RWPE2 (cell line): ENCODE results near the gene DMAP1.

Experiments used
- ATAC-seq: fragments of 200-7000 bp; cut with Tn5 transposase; 3 replicates; pipeline ENCODE4 v1.9.1; 2021; ENCODE audit warnings: low read depth
- DNase-seq: peaks from one replicate; pipeline ENCODE4 v3.0.0-alpha.2; 2020; ENCODE audit warnings: low spot score
- H3K27ac ChIP-seq: fragments of 450-650 bp; 2 replicates; pipeline ENCODE4 v1.5.1; 2017; ENCODE audit warnings: mild to moderate bottlenecking; ENCODE audit not compliant: poor library complexity, severe bottlenecking
- H3K27me3 ChIP-seq: fragments of 250-450 bp; sonication (Bioruptor Pico); 2 replicates; pipeline ENCODE4 v1.5.1; 2021; ENCODE audit warnings: mild to moderate bottlenecking, moderate library complexity; ENCODE audit not compliant: insufficient read depth, poor library complexity, severe bottlenecking
- H3K36me3 ChIP-seq: fragments of 250-450 bp; sonication (Bioruptor Pico); 2 replicates; pipeline ENCODE4 v1.5.1; 2020; ENCODE audit warnings: low read depth, mild to moderate bottlenecking, moderate library complexity
- H3K4me1 ChIP-seq: fragments of 250-450 bp; sonication (Bioruptor Pico); 2 replicates; pipeline ENCODE4 v1.5.1; 2021; ENCODE audit warnings: mild to moderate bottlenecking, moderate library complexity; ENCODE audit not compliant: insufficient read depth, poor library complexity, severe bottlenecking
- H3K4me3 ChIP-seq: fragments of 250-450 bp; sonication (Bioruptor Pico); 2 replicates; pipeline ENCODE4 v1.5.1; 2021; ENCODE audit warnings: mild to moderate bottlenecking, moderate library complexity; ENCODE audit not compliant: severe bottlenecking
- H3K9me3 ChIP-seq: fragments of 250-450 bp; sonication (Bioruptor Pico); 2 replicates; pipeline ENCODE4 v1.5.1; 2021; ENCODE audit warnings: mild to moderate bottlenecking, moderate library complexity; ENCODE audit not compliant: severe bottlenecking
- TF ChIP-seq, protein P1 (sequence below): fragments of 450-650 bp; IDR thresholded peaks from one replicate; pipeline ENCODE4 v1.5.1; 2017; ENCODE audit warnings: mild to moderate bottlenecking, moderate library complexity; ENCODE audit not compliant: poor library complexity, severe bottlenecking

DMAP1 gene

DNA sequence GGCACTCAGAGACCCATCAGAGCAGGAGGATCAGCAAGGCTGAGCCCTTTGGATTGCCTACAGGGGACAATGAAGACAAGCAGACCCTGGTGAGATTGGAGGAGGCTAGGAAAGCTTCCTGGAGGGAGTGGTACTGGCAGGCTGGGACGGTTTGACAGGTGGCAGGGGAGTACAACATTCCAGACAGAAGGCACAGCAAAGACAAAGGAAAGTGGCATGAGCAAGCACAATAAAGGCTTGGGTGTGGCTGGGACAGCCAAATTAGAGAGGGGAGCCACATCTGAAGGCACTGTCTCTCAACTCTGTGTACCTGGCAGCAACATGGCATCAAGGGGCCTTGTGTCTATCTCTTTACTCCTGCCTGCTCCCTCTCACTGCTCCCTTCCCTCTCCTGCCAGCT lies 38.2 kb downstream of the DMAP1 start:
- DNase-seq (no peak), ATAC-seq (no peak)
- H3K4me3 ChIP-seq: no peak overlapping the region
- H3K9me3 ChIP-seq: no peaks in the 10 kb centered on the region
- TF ChIP-seq, protein P1, sequence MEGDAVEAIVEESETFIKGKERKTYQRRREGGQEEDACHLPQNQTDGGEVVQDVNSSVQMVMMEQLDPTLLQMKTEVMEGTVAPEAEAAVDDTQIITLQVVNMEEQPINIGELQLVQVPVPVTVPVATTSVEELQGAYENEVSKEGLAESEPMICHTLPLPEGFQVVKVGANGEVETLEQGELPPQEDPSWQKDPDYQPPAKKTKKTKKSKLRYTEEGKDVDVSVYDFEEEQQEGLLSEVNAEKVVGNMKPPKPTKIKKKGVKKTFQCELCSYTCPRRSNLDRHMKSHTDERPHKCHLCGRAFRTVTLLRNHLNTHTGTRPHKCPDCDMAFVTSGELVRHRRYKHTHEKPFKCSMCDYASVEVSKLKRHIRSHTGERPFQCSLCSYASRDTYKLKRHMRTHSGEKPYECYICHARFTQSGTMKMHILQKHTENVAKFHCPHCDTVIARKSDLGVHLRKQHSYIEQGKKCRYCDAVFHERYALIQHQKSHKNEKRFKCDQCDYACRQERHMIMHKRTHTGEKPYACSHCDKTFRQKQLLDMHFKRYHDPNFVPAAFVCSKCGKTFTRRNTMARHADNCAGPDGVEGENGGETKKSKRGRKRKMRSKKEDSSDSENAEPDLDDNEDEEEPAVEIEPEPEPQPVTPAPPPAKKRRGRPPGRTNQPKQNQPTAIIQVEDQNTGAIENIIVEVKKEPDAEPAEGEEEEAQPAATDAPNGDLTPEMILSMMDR: no peak
- no peaks in the 10 kb centered on the region for H3K4me1 ChIP-seq
- H3K27me3 ChIP-seq: no peaks in the 10 kb centered on the region
- no peak overlapping the region for H3K27ac ChIP-seq
- no peaks in the 10 kb centered on the region for H3K36me3 ChIP-seq

DNA sequence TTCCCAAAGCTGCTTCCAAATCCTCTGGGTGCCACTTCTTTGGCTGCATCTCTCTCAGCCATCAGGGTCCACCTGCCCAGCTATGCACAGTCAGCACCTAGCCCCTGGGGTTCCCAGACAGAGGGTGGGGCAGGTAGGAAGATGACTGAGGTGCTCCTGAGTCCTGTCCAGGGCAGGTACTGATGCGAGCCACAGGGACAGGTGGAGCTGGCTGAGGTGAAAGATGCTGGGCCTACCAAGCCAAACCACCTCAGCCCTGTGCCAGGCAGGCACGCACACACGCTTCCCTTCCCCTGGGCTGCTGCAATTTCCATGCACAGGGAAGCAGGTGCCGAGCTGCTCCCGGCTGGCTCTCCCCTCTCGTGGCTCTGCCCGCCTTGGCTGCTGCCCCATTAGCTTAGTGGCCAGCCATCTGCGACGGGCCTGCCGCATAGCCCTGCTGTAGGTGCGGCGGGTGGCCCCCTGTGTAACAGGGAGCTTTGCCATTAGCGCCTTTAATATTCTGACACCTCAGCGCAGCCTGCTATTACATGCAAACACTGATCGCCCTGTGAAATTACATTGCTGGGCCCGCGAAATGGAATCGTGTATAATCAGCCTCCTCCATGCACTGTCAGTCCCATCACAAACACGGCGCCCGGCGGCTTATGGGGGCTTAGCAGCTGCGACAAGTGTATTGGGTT lies 38.9 kb downstream of the DMAP1 start:
- H3K4me3 ChIP-seq: no peak overlapping the region
- TF ChIP-seq, protein P1: no peak
- no peaks in the 10 kb centered on the region for H3K36me3 ChIP-seq
- ATAC-seq (0 out of 3 replicates have a peak, but pooled peaks have one; percentile 25), DNase-seq (no peak)
- H3K27me3 ChIP-seq: no peaks in the 10 kb centered on the region
- no peak overlapping the region for H3K27ac ChIP-seq
- H3K4me1 ChIP-seq: no peaks in the 10 kb centered on the region
- H3K9me3 ChIP-seq: no peaks in the 10 kb centered on the region

DNA sequence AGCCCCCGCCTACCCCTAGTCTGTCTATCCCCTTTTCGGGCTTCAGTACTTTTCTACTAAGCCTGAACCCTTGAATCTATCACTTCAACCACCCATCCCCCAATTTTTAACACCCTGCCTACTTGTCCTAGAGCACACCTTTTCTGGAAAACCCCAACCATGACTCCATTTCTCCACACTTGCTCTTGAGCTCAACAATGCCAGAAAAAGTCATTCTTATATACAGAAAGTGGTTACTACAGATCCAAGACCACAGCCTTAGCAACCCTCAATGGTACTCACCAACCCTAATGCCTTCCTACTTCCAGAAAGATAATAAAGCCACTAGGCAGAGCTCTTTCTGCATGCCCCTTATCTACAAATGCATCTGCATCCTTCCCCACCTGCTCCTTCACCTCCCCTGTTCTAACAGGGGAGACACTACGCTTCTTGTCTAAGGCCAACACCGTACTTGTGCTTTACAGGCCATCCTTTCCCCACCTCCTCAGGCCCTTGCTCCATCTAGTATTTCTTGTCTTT lies 41.2 kb downstream of the DMAP1 start:
- TF ChIP-seq, protein P1: no peak
- no peak overlapping the region for H3K4me3 ChIP-seq
- no peak for ATAC-seq
- no peaks in the 10 kb centered on the region for H3K36me3 ChIP-seq
- DNase-seq: no peak
- H3K27ac ChIP-seq: no peak overlapping the region
- H3K4me1 ChIP-seq: no peaks in the 10 kb centered on the region
- no peaks in the 10 kb centered on the region for H3K27me3 ChIP-seq
- H3K9me3 ChIP-seq: no peaks in the 10 kb centered on the region

DNA sequence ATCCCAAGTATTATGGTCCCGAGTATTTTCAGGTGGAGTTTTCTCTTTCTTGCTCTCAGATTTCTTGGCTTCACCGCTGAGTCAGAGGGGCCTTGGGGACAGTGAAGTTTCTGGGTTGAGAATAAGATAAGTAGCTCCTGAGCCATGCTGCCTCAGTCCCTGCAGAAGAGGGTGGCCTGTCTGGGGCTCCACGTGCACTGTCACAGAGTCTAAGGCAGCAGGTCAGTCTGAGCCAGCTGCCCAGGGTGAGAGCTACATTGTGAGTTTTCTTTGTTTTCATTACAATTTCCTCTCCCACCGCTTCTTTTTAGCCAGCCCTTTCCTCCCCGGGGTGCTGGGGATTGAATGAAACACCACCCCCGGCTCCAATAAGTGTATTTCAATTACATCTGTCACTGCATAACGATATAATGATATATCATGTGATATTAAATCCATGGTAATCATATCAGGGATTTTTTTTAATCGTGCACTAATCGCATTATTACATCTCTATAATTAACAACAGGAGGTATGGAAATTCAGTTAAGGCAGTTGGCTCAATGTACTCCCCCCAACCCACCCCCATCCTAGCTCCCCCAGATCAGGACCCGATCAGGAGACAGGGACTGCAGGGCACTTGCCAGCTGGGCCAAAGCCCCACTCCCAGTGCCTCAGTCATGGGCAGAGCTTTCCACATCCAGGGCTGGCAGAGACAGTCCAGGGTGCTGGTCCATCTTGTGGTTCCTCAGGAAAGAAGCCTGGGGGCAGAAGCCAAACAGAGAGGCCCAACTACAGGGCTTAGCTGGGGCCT lies 43.7 kb downstream of the DMAP1 start:
- no peaks in the 10 kb centered on the region for H3K27me3 ChIP-seq
- DNase-seq: no peak
- TF ChIP-seq, protein P1: no peak

More for the DNA sequence above, 43.7 kb downstream of the DMAP1 start:
- no peak for ATAC-seq
- no peaks in the 10 kb centered on the region for H3K9me3 ChIP-seq
- no peak overlapping the region for H3K27ac ChIP-seq
- H3K4me1 ChIP-seq: no peaks in the 10 kb centered on the region
- H3K4me3 ChIP-seq: no peak overlapping the region
- H3K36me3 ChIP-seq: no peaks in the 10 kb centered on the region
